RWPE2 (cell line): ENCODE results near the gene DENND5A.
A peak's percentile ranks its signal among the peaks of the same experiment; 100 is the strongest.

Experiments
- ATAC-seq: fragments of 200-7000 bp; cut with Tn5 transposase; 3 replicates; pipeline ENCODE4 v1.9.1; 2021; ENCODE audit warnings: low read depth
- DNase-seq: peaks from one replicate; pipeline ENCODE4 v3.0.0-alpha.2; 2020; ENCODE audit warnings: low spot score
- H3K27ac ChIP-seq: fragments of 450-650 bp; 2 replicates; pipeline ENCODE4 v1.5.1; 2017; ENCODE audit warnings: mild to moderate bottlenecking; ENCODE audit not compliant: poor library complexity, severe bottlenecking
- H3K27me3 ChIP-seq: fragments of 250-450 bp; sonication (Bioruptor Pico); 2 replicates; pipeline ENCODE4 v1.5.1; 2021; ENCODE audit warnings: mild to moderate bottlenecking, moderate library complexity; ENCODE audit not compliant: insufficient read depth, poor library complexity, severe bottlenecking
- H3K36me3 ChIP-seq: fragments of 250-450 bp; sonication (Bioruptor Pico); 2 replicates; pipeline ENCODE4 v1.5.1; 2020; ENCODE audit warnings: low read depth, mild to moderate bottlenecking, moderate library complexity
- H3K4me1 ChIP-seq: fragments of 250-450 bp; sonication (Bioruptor Pico); 2 replicates; pipeline ENCODE4 v1.5.1; 2021; ENCODE audit warnings: mild to moderate bottlenecking, moderate library complexity; ENCODE audit not compliant: insufficient read depth, poor library complexity, severe bottlenecking
- H3K4me3 ChIP-seq: fragments of 250-450 bp; sonication (Bioruptor Pico); 2 replicates; pipeline ENCODE4 v1.5.1; 2021; ENCODE audit warnings: mild to moderate bottlenecking, moderate library complexity; ENCODE audit not compliant: severe bottlenecking
- H3K9me3 ChIP-seq: fragments of 250-450 bp; sonication (Bioruptor Pico); 2 replicates; pipeline ENCODE4 v1.5.1; 2021; ENCODE audit warnings: mild to moderate bottlenecking, moderate library complexity; ENCODE audit not compliant: severe bottlenecking
- CTCF ChIP-seq: fragments of 450-650 bp; IDR thresholded peaks from one replicate; pipeline ENCODE4 v1.5.1; 2017; ENCODE audit warnings: mild to moderate bottlenecking, moderate library complexity; ENCODE audit not compliant: poor library complexity, severe bottlenecking

Gene DENND5A

GRCh38 chr11:9138612-9139579 is 126.3 kb downstream of the DENND5A start:
- no peak for TF ChIP-seq CTCF
- DNase-seq (peak; percentile 77), ATAC-seq (peak; percentile 94)
- Histone ChIP-seq H3K36me3 (peaks cover 47% of the 10 kb centered on the region), H3K9me3 (no peaks in the 10 kb centered on the region), H3K27ac (peak overlapping the region; percentile 55), H3K27me3 (no peaks in the 10 kb centered on the region), H3K4me3 (no peak overlapping the region), H3K4me1 (peaks cover 23% of the 10 kb centered on the region)

GRCh38 chr11:9138133-9138453 is 127.1 kb downstream of the DENND5A start:
- no peaks in the 10 kb centered on the region for H3K9me3 ChIP-seq
- no peak for ATAC-seq
- peaks cover 42% of the 10 kb centered on the region for H3K36me3 ChIP-seq
- no peak for TF ChIP-seq CTCF
- H3K27ac ChIP-seq: peak overlapping the region; percentile 55
- H3K27me3 ChIP-seq: no peaks in the 10 kb centered on the region
- DNase-seq: no peak
- no peak overlapping the region for H3K4me3 ChIP-seq
- peaks cover 23% of the 10 kb centered on the region for H3K4me1 ChIP-seq

- Histone ChIP-seq H3K4me1 (peaks cover 23% of the 10 kb centered on the region), H3K4me3 (no peak overlapping the region), H3K27ac (no peak overlapping the region), H3K9me3 (no peaks in the 10 kb centered on the region), H3K36me3 (peaks cover 39% of the 10 kb centered on the region), H3K27me3 (no peaks in the 10 kb centered on the region)
- ATAC-seq: peak; percentile 72
- TF ChIP-seq CTCF: peak; percentile 94
- DNase-seq: no peak
Observed at GRCh38 chr11:9137293-9138132, 127.6 kb downstream of the DENND5A start.

GRCh38 chr11:9136741-9137140 is 128.4 kb downstream of the DENND5A start:
- ATAC-seq: no peak
- H3K4me1 ChIP-seq: peaks cover 23% of the 10 kb centered on the region
- no peak overlapping the region for H3K4me3 ChIP-seq
- peaks cover 33% of the 10 kb centered on the region for H3K36me3 ChIP-seq
- DNase-seq: no peak
- H3K27me3 ChIP-seq: no peaks in the 10 kb centered on the region
- H3K9me3 ChIP-seq: no peaks in the 10 kb centered on the region
- no peak overlapping the region for H3K27ac ChIP-seq
- TF ChIP-seq CTCF: no peak
